Right atrium auricular region (tissue), 2 donors: Measurements from ENCODE around the gene AMN1. TPM values are rescaled to one million over a fixed set of nuclear protein-coding genes. Genes with fewer than 3 reads are reported as not detected.

Experiments
- DNase-seq: peaks from one replicate; pipeline ENCODE4 v3.0.0-alpha.2; 2019; ENCODE audit warnings: low spot score
- H3K27ac ChIP-seq, 2 donors: fragments of 200-600 bp; sonication (generic); 1 replicate in 1 of 2; 2 replicates in 1 of 2; pipeline ENCODE4 v1.5.1; 2016 to 2019
- H3K27me3 ChIP-seq, 2 donors: fragments of 200-600 bp; sonication (generic); one replicate each; pipeline versions ENCODE4 v1.5.1 to v1.6.0; 2017 to 2019
- H3K36me3 ChIP-seq: fragments of 200-600 bp; sonication (generic); one replicate; pipeline ENCODE4 v1.5.1; 2016
- H3K4me1 ChIP-seq, 2 donors: fragments of 200-600 bp; sonication (generic); one replicate each; pipeline versions ENCODE4 v1.5.1 to v1.6.0; 2017 to 2019
- H3K4me3 ChIP-seq, 2 donors: fragments of 200-600 bp; sonication (generic); 1 replicate in 1 of 2; 2 replicates in 1 of 2; pipeline ENCODE4 v1.5.1; 2017 to 2019; ENCODE audit warnings: mild to moderate bottlenecking in 1 of 2, moderate library complexity in 1 of 2
- H3K9me3 ChIP-seq, 2 donors: fragments of 200-600 bp; sonication (generic); one replicate each; pipeline ENCODE4 v1.5.1; 2019
- CTCF ChIP-seq, 2 donors: fragments of 200-600 bp; sonication (generic); IDR thresholded peaks; one replicate each; pipeline ENCODE4 v1.5.1; 2019; ENCODE audit warnings: antibody characterized with exemption in 2 of 2
- total RNA-seq, 2 donors: library from RNA; depleted of rRNA; stranded (reverse); fragments of >200 nt; gene quantifications; one replicate each; pipeline ENCODE4 v1.1.0, GENCODE V29; 2016

The AMN1 gene
- total RNA-seq, 2 donors from 2014 or later, result 10.4 to 17.8 TPM

GRCh38 chr12:31631809-31632208 lies 97.0 kb downstream of the AMN1 start:
- DNase-seq, result no peak
- Histone ChIP-seq H3K9me3 (no peaks in the 10 kb centered on the region), H3K4me1 (peaks cover 0 to 17% of the 10 kb centered on the region in 2 donors), H3K36me3 (no peaks in the 10 kb centered on the region), H3K27ac (no peak overlapping the region), H3K27me3 (no peaks in the 10 kb centered on the region), H3K4me3 (no peak overlapping the region)
- no peak for TF ChIP-seq CTCF (IDR thresholded peaks at IDR 0.05)

- no peak for DNase-seq
- no peak overlapping the region for H3K27ac ChIP-seq
- no peaks in the 10 kb centered on the region for H3K27me3 ChIP-seq
- no peak for TF ChIP-seq CTCF (IDR thresholded peaks at IDR 0.05)
- H3K4me1 ChIP-seq, result peaks cover 0 to 17% of the 10 kb centered on the region in 2 donors
- H3K9me3 ChIP-seq, result no peaks in the 10 kb centered on the region
- H3K4me3 ChIP-seq, result no peak overlapping the region
- no peaks in the 10 kb centered on the region for H3K36me3 ChIP-seq
Observed at GRCh38 chr12:31631023-31631724, 97.6 kb downstream of the AMN1 start.

- DNase-seq, result no peak
- Histone ChIP-seq H3K27me3 (no peaks in the 10 kb centered on the region), H3K9me3 (no peaks in the 10 kb centered on the region), H3K4me1 (peaks cover 0 to 17% of the 10 kb centered on the region in 2 donors), H3K4me3 (peak overlapping the region in 1 of 2 donors; percentile 20), H3K36me3 (no peaks in the 10 kb centered on the region), H3K27ac (peak overlapping the region; percentile 26 to 35)
- no peak for TF ChIP-seq CTCF (IDR thresholded peaks at IDR 0.05)
Observed at GRCh38 chr12:31629756-31630732, 98.8 kb downstream of the AMN1 start.

GRCh38 chr12:31627456-31628054 lies 101.3 kb downstream of the AMN1 start:
- no peaks in the 10 kb centered on the region for H3K9me3 ChIP-seq
- no peaks in the 10 kb centered on the region for H3K36me3 ChIP-seq
- H3K27me3 ChIP-seq, result no peaks in the 10 kb centered on the region
- H3K4me1 ChIP-seq, result peaks cover 0 to 17% of the 10 kb centered on the region in 2 donors
- no peak for TF ChIP-seq CTCF (IDR thresholded peaks at IDR 0.05)
- DNase-seq, result no peak
- no peak overlapping the region for H3K27ac ChIP-seq
- no peak overlapping the region for H3K4me3 ChIP-seq

- H3K27me3 ChIP-seq, result no peaks in the 10 kb centered on the region
- no peak overlapping the region for H3K27ac ChIP-seq
- no peaks in the 10 kb centered on the region for H3K36me3 ChIP-seq
- DNase-seq, result no peak
- no peaks in the 10 kb centered on the region for H3K9me3 ChIP-seq
- peaks cover 0 to 17% of the 10 kb centered on the region in 2 donors for H3K4me1 ChIP-seq
- no peak for TF ChIP-seq CTCF (IDR thresholded peaks at IDR 0.05)
- H3K4me3 ChIP-seq, result no peak overlapping the region
Observed at GRCh38 chr12:31626270-31626995, 102.4 kb downstream of the AMN1 start.
